Left ventricle myocardium inferior (tissue), 1 donor: ENCODE measurements around the gene KAZN. TPM values are rescaled to one million over a fixed set of nuclear protein-coding genes. Genes with fewer than 3 reads are reported as not detected.

Experiments
- DNase-seq: peaks from one replicate; pipeline ENCODE4 v3.0.0-alpha.2; 2020
- H3K27ac ChIP-seq: fragments of 200-600 bp; replicated peaks from 2 replicates; pipeline ENCODE4 v1.8.0; 2021
- H3K27me3 ChIP-seq: fragments of 200-600 bp; 2 replicates; pipeline ENCODE4 v1.8.0; 2021; ENCODE audit warnings: low read depth
- H3K36me3 ChIP-seq: fragments of 200-600 bp; 2 replicates; pipeline ENCODE4 v1.8.0; 2021
- H3K4me1 ChIP-seq: fragments of 200-600 bp; 2 replicates; pipeline ENCODE4 v1.8.0; 2021
- H3K4me3 ChIP-seq: fragments of 200-600 bp; 2 replicates; pipeline ENCODE4 v1.8.0; 2021; ENCODE audit warnings: mild to moderate bottlenecking, moderate library complexity
- H3K9me3 ChIP-seq: fragments of 200-600 bp; replicated peaks from 2 replicates; pipeline ENCODE4 v1.8.0; 2021
- CTCF ChIP-seq: fragments of 200-600 bp; IDR thresholded peaks from 2 replicates; pipeline ENCODE4 v1.8.0; 2021; ENCODE audit warnings: antibody characterized with exemption, mild to moderate bottlenecking, borderline replicate concordance
- intact Hi-C: fragments of 100-400 bp; cut with micrococcal nuclease; formaldehyde crosslinking; loops from one replicate; pipeline ENCODE4 v1.11.0; 2022
- total RNA-seq: library from RNA; stranded (reverse); fragmentation: NEBNext Ultra II Directional; extraction: Animal tissue kit (Norgen Biotek cat#: 25700); gene quantifications from one replicate; pipeline ENCODE4 v1.2.1, GENCODE V29; 2021
- donor health status: DM: no; HTN: yes; CAD: no; lungs with severe emphysema.

The KAZN gene
- total RNA-seq, 1 donor from 2014 or later, result 2.2 TPM

- no peak for TF ChIP-seq CTCF
- Histone ChIP-seq H3K27ac (no peak overlapping the region), H3K36me3 (no peaks in the 10 kb centered on the region), H3K9me3 (peaks cover 13% of the 10 kb centered on the region), H3K4me3 (no peak overlapping the region), H3K27me3 (peaks cover 6% of the 10 kb centered on the region), H3K4me1 (no peaks in the 10 kb centered on the region)
- intact Hi-C loops, result no loop called here
- no peak for DNase-seq
These were observed 508.7 kb downstream of the KAZN start for GRCh38 chr1:15107058-15107687.

GRCh38 chr1:15107911-15108310, 509.4 kb downstream of the KAZN start:
- Histone ChIP-seq H3K4me1 (peaks cover 3% of the 10 kb centered on the region), H3K36me3 (no peaks in the 10 kb centered on the region), H3K4me3 (no peak overlapping the region), H3K9me3 (peaks cover 13% of the 10 kb centered on the region), H3K27me3 (peaks cover 6% of the 10 kb centered on the region), H3K27ac (no peak overlapping the region)
- DNase-seq, result no peak
- intact Hi-C loops, result no loop called here
- TF ChIP-seq CTCF, result no peak

GRCh38 chr1:15110128-15110866, 511.8 kb downstream of the KAZN start:
- DNase-seq, result no peak

GRCh38 chr1:15110867-15111230, 512.4 kb downstream of the KAZN start:
- Histone ChIP-seq H3K9me3 (no peaks in the 10 kb centered on the region), H3K4me3 (no peak overlapping the region), H3K4me1 (peaks cover 3% of the 10 kb centered on the region), H3K36me3 (no peaks in the 10 kb centered on the region), H3K27ac (no peak overlapping the region), H3K27me3 (peaks cover 5% of the 10 kb centered on the region)
- no peak for DNase-seq
- intact Hi-C loops, result no loop called here
- no peak for TF ChIP-seq CTCF

More at GRCh38 chr1:15110128-15110866, 511.8 kb downstream of the KAZN start:
- Histone ChIP-seq H3K4me3 (no peak overlapping the region), H3K4me1 (peaks cover 3% of the 10 kb centered on the region), H3K27ac (no peak overlapping the region), H3K27me3 (peaks cover 5% of the 10 kb centered on the region), H3K9me3 (peaks cover 2% of the 10 kb centered on the region), H3K36me3 (no peaks in the 10 kb centered on the region)
- no peak for TF ChIP-seq CTCF
- intact Hi-C loops, result no loop called here

- peaks cover 5% of the 10 kb centered on the region for H3K27me3 ChIP-seq
- no peak for TF ChIP-seq CTCF
- peaks cover 3% of the 10 kb centered on the region for H3K4me1 ChIP-seq
- no peaks in the 10 kb centered on the region for H3K36me3 ChIP-seq
- H3K27ac ChIP-seq, result no peak overlapping the region
- H3K9me3 ChIP-seq, result no peaks in the 10 kb centered on the region
- no peak overlapping the region for H3K4me3 ChIP-seq
- intact Hi-C loops, result no loop called here
- DNase-seq, result no peak
These were observed 514.7 kb downstream of the KAZN start for GRCh38 chr1:15113146-15113545.
